Upper lobe of right lung (tissue), 1 donor: ENCODE results near the gene PSMB10. TPM values are rescaled to one million over a fixed set of nuclear protein-coding genes. Genes with fewer than 3 reads are reported as not detected.
"Not testable (repeated sequence)": the region's sequence is repeated elsewhere in the genome, so short reads cannot be mapped to it uniquely, and the experiment has no call there.

ENCODE experiments used
- ATAC-seq: fragments of 200-7000 bp; cut with Tn5 transposase; one replicate; pipeline ENCODE4 v1.9.1; 2020; ENCODE audit warnings: mild to moderate bottlenecking, moderate library complexity
- DNase-seq: peaks from one replicate; pipeline ENCODE4 v3.0.0-alpha.2; 2020
- H3K27ac ChIP-seq: fragments of 200-600 bp; one replicate; pipeline ENCODE4 v1.8.0; 2022
- H3K27me3 ChIP-seq: fragments of 200-600 bp; one replicate; pipeline ENCODE4 v1.8.0; 2022; ENCODE audit warnings: mild to moderate bottlenecking
- H3K36me3 ChIP-seq: fragments of 200-600 bp; one replicate; pipeline ENCODE4 v1.8.0; 2022
- H3K4me1 ChIP-seq: fragments of 200-600 bp; one replicate; pipeline ENCODE4 v1.8.0; 2022
- H3K4me3 ChIP-seq: fragments of 200-600 bp; one replicate; pipeline ENCODE4 v1.8.0; 2022; ENCODE audit warnings: mild to moderate bottlenecking
- H3K9me3 ChIP-seq: fragments of 200-600 bp; one replicate; pipeline ENCODE4 v1.8.0; 2022
- CTCF ChIP-seq: fragments of 200-600 bp; IDR thresholded peaks from one replicate; pipeline ENCODE4 v1.8.0; 2022; ENCODE audit warnings: antibody characterized with exemption
- intact Hi-C: fragments of 100-400 bp; cut with DNase I; formaldehyde crosslinking; loops from one replicate; pipeline ENCODE4 v1.11.0; 2022
- total RNA-seq: library from RNA; stranded (reverse); fragmentation: NEBNext Ultra II Directional; extraction: Animal tissue kit (Norgen Biotek cat#: 25700); gene quantifications from one replicate; pipeline ENCODE4 v1.2.1, GENCODE V29; 2021
- donor health status: DM: no; HTN: yes; CAD: no; lungs with severe emphysema.

PSMB10 gene
- total RNA-seq, 1 donor from 2014 or later = 71.6 TPM

DNA sequence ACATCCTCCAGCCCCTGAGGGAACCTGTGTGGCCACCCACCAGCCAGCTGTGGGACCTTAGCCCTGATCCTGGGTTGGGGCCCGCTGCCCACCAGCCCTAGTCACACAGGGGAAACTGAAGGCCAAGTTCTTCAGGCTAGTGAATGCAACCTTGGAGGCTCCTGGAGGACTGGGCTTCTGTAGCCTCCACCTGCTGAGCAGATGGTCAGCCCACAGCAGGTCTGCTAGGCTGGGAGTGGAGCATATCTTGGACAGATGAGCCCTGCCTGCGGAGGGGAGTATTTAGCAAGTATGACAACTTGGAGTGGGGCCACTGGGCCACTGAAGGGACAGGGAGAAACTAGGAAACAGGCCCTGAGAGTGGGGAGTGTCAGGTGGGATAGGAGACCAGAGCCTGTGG, 39.6 kb upstream of the PSMB10 start:
- no peak for TF ChIP-seq CTCF
- Histone ChIP-seq H3K27me3 (no peaks in the 10 kb centered on the region), H3K27ac (no peak overlapping the region), H3K4me1 (no peaks in the 10 kb centered on the region), H3K36me3 (no peaks in the 10 kb centered on the region), H3K4me3 (no peak overlapping the region), H3K9me3 (no peaks in the 10 kb centered on the region)
- ATAC-seq = no peak
- no peak for DNase-seq
- intact Hi-C loops = no loop called here

DNA sequence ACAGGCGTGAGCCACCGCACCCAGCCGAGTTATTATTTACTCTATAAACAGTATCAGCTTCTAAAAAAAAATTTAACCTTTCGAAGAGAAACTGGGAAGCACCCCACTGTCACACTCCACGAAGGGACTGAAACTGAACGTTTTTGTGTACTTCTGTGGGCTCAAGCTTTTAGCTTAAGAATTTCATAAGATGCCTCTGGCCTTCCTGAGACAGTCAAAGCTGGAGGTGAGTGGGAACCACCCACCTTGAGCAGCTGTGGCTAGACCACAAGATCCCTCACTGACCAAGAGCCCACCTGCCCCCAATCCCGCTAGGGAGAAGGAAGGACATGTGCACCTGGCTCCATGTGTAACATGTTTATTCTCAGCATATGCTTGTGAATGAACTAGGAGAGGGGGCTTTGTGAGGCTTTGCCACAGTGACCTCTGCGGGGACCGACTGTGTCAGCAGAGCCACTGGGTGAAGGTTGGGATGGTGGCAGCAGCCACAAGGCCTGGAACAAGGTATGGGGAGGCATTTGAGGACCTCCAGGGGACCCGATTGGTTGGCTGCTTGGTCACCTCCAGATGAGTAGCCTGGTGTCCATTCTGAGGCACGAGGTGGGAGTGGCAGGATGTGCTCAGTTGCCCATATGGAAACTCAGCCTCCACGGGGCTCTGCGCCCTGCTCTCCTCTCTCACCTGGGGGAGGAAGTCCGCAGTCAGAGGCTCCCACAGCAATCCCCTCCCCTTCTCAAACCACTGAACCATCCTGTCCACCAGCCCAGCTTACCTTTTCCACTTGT, 38.9 kb upstream of the PSMB10 start:
- no peak overlapping the region for H3K4me3 ChIP-seq
- H3K36me3 ChIP-seq = no peaks in the 10 kb centered on the region
- H3K27ac ChIP-seq = no peak overlapping the region
- H3K9me3 ChIP-seq = no peaks in the 10 kb centered on the region
- ATAC-seq (no peak), DNase-seq (no peak)
- no peaks in the 10 kb centered on the region for H3K27me3 ChIP-seq
- no peak for TF ChIP-seq CTCF
- H3K4me1 ChIP-seq = no peaks in the 10 kb centered on the region
- intact Hi-C loops = no loop called here

- H3K36me3 ChIP-seq, ATAC-seq, H3K9me3 ChIP-seq, H3K4me3 ChIP-seq, intact Hi-C loops, H3K27me3 ChIP-seq, H3K4me1 ChIP-seq, H3K27ac ChIP-seq, DNase-seq: not testable (repeated sequence)
Measured at GRCh38 chr16:67972285-67972684, 35.6 kb upstream of the PSMB10 start.

GRCh38 chr16:67971111-67971510, 34.5 kb upstream of the PSMB10 start:
- Histone ChIP-seq H3K36me3 (no peaks in the 10 kb centered on the region), H3K27me3 (no peaks in the 10 kb centered on the region), H3K4me3 (no peak overlapping the region), H3K4me1 (peaks cover 15% of the 10 kb centered on the region), H3K27ac (no peak overlapping the region), H3K9me3 (no peaks in the 10 kb centered on the region)
- no peak for TF ChIP-seq CTCF
- no peak for DNase-seq
- no peak for ATAC-seq
- intact Hi-C loops = no loop called here

GRCh38 chr16:67969254-67970039, 32.8 kb upstream of the PSMB10 start:
- H3K27ac ChIP-seq = peak overlapping the region; percentile 96
- no peaks in the 10 kb centered on the region for H3K9me3 ChIP-seq
- intact Hi-C loops = no loop called here
- H3K36me3 ChIP-seq = no peaks in the 10 kb centered on the region
- no peaks in the 10 kb centered on the region for H3K27me3 ChIP-seq
- ATAC-seq = no peak
- no peak for DNase-seq
- no peak for TF ChIP-seq CTCF
- peak overlapping the region; percentile 95 for H3K4me3 ChIP-seq
- peaks cover 30% of the 10 kb centered on the region for H3K4me1 ChIP-seq
